PC-3 (cell line): Measurements from ENCODE around the gene LMBR1. TPM values are rescaled to one million over a fixed set of nuclear protein-coding genes. Genes with fewer than 3 reads are reported as not detected.

ENCODE experiments used
- ATAC-seq: fragments of 200-7000 bp; cut with Tn5 transposase; 2 replicates; pipeline ENCODE4 v1.9.1; 2020; ENCODE audit warnings: mild to moderate bottlenecking, moderate library complexity
- BruUV-seq: library from RNA; stranded (reverse); fragments of 400-500 nt; replicated peaks from 2 replicates; lab custom pipeline; 2021; lab: Mats Ljungman, UMichigan
- CTCF ChIA-PET: fragments of 300-600 bp; sonication (Branson Sonifier 250); formaldehyde crosslinking; loops from one replicate; lab custom pipeline; 2022; ENCODE audit warnings: antibody characterized with exemption; lab: Charles Lee
- POLR2A ChIA-PET: fragments of 300-600 bp; sonication (Branson Sonifier 250); formaldehyde crosslinking; loops from one replicate; lab custom pipeline; 2022; ENCODE audit warnings: antibody characterized with exemption; ENCODE audit not compliant: unreplicated experiment; lab: Charles Lee
- DNase-seq: peaks from one replicate; pipeline ENCODE4 v3.0.0-alpha.2; 2015
- H2AFZ ChIP-seq: fragments of 300-600 bp; sonication (generic); 2 replicates; pipeline ENCODE4 v1.6.0; 2016; ENCODE audit warnings: antibody characterized with exemption, low read length
- H3F3A ChIP-seq: fragments of 300-600 bp; sonication (generic); one replicate; pipeline ENCODE4 v1.6.0; 2017; ENCODE audit warnings: antibody characterized with exemption, low read length, control low read depth, mild to moderate bottlenecking; ENCODE audit not compliant: unreplicated experiment
- H3K27ac ChIP-seq: fragments of 300-600 bp; sonication (generic); 2 replicates; pipeline ENCODE4 v1.5.1; 2016; ENCODE audit warnings: mild to moderate bottlenecking, low read length
- H3K27me3 ChIP-seq: fragments of 300-600 bp; sonication (generic); 2 replicates; pipeline ENCODE4 v1.6.1; 2016; ENCODE audit warnings: low read length, mixed read lengths
- H3K36me3 ChIP-seq: fragments of 300-600 bp; sonication (generic); 2 replicates; pipeline ENCODE4 v1.6.1; 2016; ENCODE audit warnings: low read depth, mixed run types, low read length, mixed read lengths
- H3K4me1 ChIP-seq: fragments of 300-600 bp; sonication (generic); 2 replicates; pipeline ENCODE4 v1.5.1; 2016; ENCODE audit warnings: low read length; ENCODE audit not compliant: insufficient read depth
- H3K4me2 ChIP-seq: fragments of 300-600 bp; sonication (generic); 2 replicates; pipeline ENCODE4 v1.6.0; 2016; ENCODE audit warnings: low read length
- H3K4me3 ChIP-seq: fragments of 300-600 bp; sonication (generic); 2 replicates; pipeline ENCODE4 v1.5.1; 2016; ENCODE audit warnings: mild to moderate bottlenecking, low read length, mixed read lengths
- H3K79me2 ChIP-seq: fragments of 300-600 bp; sonication (generic); 2 replicates; pipeline ENCODE4 v1.6.1; 2017; ENCODE audit warnings: low read length, mixed read lengths
- H3K9ac ChIP-seq: fragments of 300-600 bp; sonication (generic); 2 replicates; pipeline ENCODE4 v1.6.0; 2016; ENCODE audit warnings: mild to moderate bottlenecking, low read length
- H3K9me2 ChIP-seq: fragments of 300-600 bp; sonication (generic); replicated peaks from 2 replicates; pipeline ENCODE4 v1.6.1; 2016; ENCODE audit warnings: mixed run types, low read length, mixed read lengths
- H3K9me3 ChIP-seq: fragments of 300-600 bp; sonication (generic); 2 replicates; pipeline ENCODE4 v1.6.1; 2016; ENCODE audit warnings: low read length, mixed read lengths
- H4K20me1 ChIP-seq: fragments of 300-600 bp; sonication (generic); 2 replicates; pipeline ENCODE4 v1.6.1; 2016; ENCODE audit warnings: low read length, mixed read lengths
- EZH2 ChIP-seq: fragments of 300-600 bp; sonication (generic); IDR thresholded peaks from one replicate; pipeline ENCODE4 v1.6.1; 2017; ENCODE audit warnings: antibody characterized with exemption, mild to moderate bottlenecking, low read length; ENCODE audit not compliant: unreplicated experiment
- EZH2phosphoT487 ChIP-seq: fragments of 300-600 bp; sonication (generic); IDR thresholded peaks from 2 replicates; pipeline ENCODE4 v1.6.1; 2018; ENCODE audit warnings: mild to moderate bottlenecking, antibody characterized with exemption, low read length, borderline replicate concordance
- intact Hi-C: fragments of 100-400 bp; cut with micrococcal nuclease; formaldehyde crosslinking; loops from 2 replicates; pipeline ENCODE4 v1.9.0; 2023
- total RNA-seq: library from RNA; depleted of rRNA; stranded (reverse); fragments of >200 nt; gene quantifications from 2 replicates; pipeline ENCODE4 v1.2.3, GENCODE V29; 2014
- TF ChIP-seq, protein P1 (sequence below): fragments of 300-600 bp; sonication (generic); conservative IDR thresholded peaks from 2 replicates; pipeline ENCODE4 v1.5.1; 2017; ENCODE audit warnings: antibody characterized with exemption, low read depth, mild to moderate bottlenecking, low read length

LMBR1 gene
- total RNA-seq, 1 experiment from 2014 or later: 61.7 TPM

DNA sequence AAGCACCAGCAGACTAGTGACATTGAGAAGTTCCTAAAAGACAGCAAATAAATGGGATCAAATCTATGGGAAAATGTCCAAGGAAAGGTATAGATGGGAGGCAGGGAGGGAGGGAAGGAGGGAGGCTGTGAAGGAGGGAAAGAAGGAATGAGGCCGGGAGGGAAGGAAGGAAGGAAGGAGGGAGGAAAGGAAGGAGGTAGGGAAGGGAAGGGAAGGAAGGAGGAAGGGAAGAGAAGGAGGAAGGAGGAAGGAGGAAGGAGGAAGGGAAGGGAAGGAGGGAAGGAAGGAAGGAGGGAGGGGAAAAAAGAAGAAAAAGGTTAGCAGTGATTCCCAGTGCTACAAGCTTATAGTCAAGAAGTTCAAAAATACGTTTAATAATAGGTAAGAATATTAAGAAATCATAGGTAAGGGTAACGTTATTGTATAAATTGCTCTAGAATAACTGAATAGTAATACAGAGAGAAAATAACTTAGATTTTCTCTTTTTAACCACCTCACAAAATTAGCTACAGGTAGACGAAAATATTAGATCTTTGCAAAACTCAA, 106.9 kb downstream of the LMBR1 start:
- intact Hi-C loops: no loop called here
- CTCF ChIA-PET: no interaction called here
- BruUV-seq: no TSS peak

DNA sequence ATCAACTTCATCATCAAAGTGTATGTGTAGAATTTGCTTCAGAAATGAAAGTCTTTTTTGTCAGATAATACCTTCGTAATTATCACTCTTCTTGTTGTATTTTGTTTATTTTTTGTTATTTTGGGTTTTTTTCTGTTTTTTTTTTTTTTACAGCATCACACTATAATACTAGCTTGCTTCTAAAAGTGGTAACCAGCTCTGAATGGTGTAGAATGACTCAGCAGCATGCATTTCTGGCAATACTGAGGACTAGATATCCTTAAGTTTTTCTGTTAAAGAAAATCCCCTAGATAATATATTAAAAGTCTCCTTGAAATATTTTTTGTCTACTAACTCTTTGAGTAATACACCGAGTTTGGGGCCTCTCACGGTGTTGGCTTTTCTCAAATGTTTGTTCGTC, 109.1 kb downstream of the LMBR1 start:
- Histone ChIP-seq H2AFZ (no peak overlapping the region), H3F3A (no peaks in the 10 kb centered on the region), H3K36me3 (no peaks in the 10 kb centered on the region), H3K4me2 (no peak overlapping the region), H3K79me2 (no peaks in the 10 kb centered on the region), H3K27ac (no peak overlapping the region), H3K4me3 (no peak overlapping the region), H3K9me3 (no peaks in the 10 kb centered on the region), H3K27me3 (no peaks in the 10 kb centered on the region), H3K9me2 (no peaks in the 10 kb centered on the region), H3K4me1 (no peaks in the 10 kb centered on the region), H3K9ac (no peak overlapping the region), H4K20me1 (no peaks in the 10 kb centered on the region)
- TF ChIP-seq EZH2: no peak
- TF ChIP-seq, protein P1, sequence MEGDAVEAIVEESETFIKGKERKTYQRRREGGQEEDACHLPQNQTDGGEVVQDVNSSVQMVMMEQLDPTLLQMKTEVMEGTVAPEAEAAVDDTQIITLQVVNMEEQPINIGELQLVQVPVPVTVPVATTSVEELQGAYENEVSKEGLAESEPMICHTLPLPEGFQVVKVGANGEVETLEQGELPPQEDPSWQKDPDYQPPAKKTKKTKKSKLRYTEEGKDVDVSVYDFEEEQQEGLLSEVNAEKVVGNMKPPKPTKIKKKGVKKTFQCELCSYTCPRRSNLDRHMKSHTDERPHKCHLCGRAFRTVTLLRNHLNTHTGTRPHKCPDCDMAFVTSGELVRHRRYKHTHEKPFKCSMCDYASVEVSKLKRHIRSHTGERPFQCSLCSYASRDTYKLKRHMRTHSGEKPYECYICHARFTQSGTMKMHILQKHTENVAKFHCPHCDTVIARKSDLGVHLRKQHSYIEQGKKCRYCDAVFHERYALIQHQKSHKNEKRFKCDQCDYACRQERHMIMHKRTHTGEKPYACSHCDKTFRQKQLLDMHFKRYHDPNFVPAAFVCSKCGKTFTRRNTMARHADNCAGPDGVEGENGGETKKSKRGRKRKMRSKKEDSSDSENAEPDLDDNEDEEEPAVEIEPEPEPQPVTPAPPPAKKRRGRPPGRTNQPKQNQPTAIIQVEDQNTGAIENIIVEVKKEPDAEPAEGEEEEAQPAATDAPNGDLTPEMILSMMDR: no peak
- TF ChIP-seq EZH2phosphoT487: no peak
- BruUV-seq: no TSS peak
- ATAC-seq (no peak), DNase-seq (no peak)
- intact Hi-C loops: no loop called here
- ChIA-PET CTCF (no interaction called here), POLR2A (no interaction called here)

More for the DNA sequence above, 106.9 kb downstream of the LMBR1 start:
- H3K4me1 ChIP-seq: no peaks in the 10 kb centered on the region
- H3K9me3 ChIP-seq: no peaks in the 10 kb centered on the region
- no peak for ATAC-seq
- DNase-seq: no peak
- no peak for TF ChIP-seq EZH2phosphoT487
- no peak for TF ChIP-seq EZH2
- TF ChIP-seq, protein P1: no peak
- H4K20me1 ChIP-seq: no peaks in the 10 kb centered on the region
- no peak overlapping the region for H3K4me3 ChIP-seq
- no peaks in the 10 kb centered on the region for H3K9me2 ChIP-seq
- H2AFZ ChIP-seq: no peak overlapping the region
- POLR2A ChIA-PET: no interaction called here
- no peak overlapping the region for H3K27ac ChIP-seq
- H3K27me3 ChIP-seq: no peaks in the 10 kb centered on the region
- H3K4me2 ChIP-seq: no peak overlapping the region
- no peaks in the 10 kb centered on the region for H3F3A ChIP-seq
- no peak overlapping the region for H3K9ac ChIP-seq
- H3K79me2 ChIP-seq: no peaks in the 10 kb centered on the region
- H3K36me3 ChIP-seq: no peaks in the 10 kb centered on the region

DNA sequence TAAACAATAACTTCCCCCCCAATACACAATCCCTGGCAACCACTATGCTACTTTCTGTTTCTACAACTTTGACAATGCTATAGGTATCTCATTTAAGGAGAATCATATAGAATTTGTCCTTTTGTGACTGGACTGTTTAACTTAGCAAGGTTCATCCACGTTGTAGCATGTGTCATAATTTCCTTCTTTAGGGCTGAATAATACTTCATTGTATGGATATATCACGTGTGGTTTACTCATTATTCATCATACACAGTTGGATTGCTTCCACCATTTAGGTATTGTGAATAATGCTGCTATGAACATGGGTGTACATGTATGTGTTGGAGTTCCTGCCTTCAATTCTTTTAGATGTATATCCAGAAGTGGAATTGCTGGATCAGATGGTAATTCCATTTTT, 111.0 kb downstream of the LMBR1 start:
- H3K9me2 ChIP-seq: no peaks in the 10 kb centered on the region
- TF ChIP-seq, protein P1: no peak
- TF ChIP-seq EZH2 (no peak), EZH2phosphoT487 (no peak)
- 0 out of 2 replicates have a peak, but pooled peaks cover 5% of the 10 kb centered on the region for H3K4me1 ChIP-seq
- H3K4me2 ChIP-seq: no peak overlapping the region
- no peak overlapping the region for H3K4me3 ChIP-seq
- BruUV-seq: no TSS peak
- no peaks in the 10 kb centered on the region for H3K79me2 ChIP-seq
- DNase-seq: no peak
- no peaks in the 10 kb centered on the region for H3F3A ChIP-seq
- H3K9ac ChIP-seq: no peak overlapping the region
- H3K9me3 ChIP-seq: no peaks in the 10 kb centered on the region
- H3K27ac ChIP-seq: no peak overlapping the region
- no peak overlapping the region for H2AFZ ChIP-seq
- no peak for ATAC-seq
- H3K36me3 ChIP-seq: no peaks in the 10 kb centered on the region
- no peaks in the 10 kb centered on the region for H3K27me3 ChIP-seq
- H4K20me1 ChIP-seq: 0 out of 2 replicates have a peak, but pooled peaks cover 4% of the 10 kb centered on the region
- POLR2A ChIA-PET: no interaction called here
- intact Hi-C loops: no loop called here
- CTCF ChIA-PET: no interaction called here
